Left renal cortex interstitium (tissue), 4 donors: ENCODE measurements around the gene NEDD8. TPM values are rescaled to one million over a fixed set of nuclear protein-coding genes. Genes with fewer than 3 reads are reported as not detected.

Source experiments
- DNase-seq, 4 donors: peaks; one replicate each; pipeline ENCODE4 v3.0.0-alpha.2; 2013; ENCODE audit warnings: low read depth in 4 of 4, low spot score in 2 of 4, missing footprints in 1 of 4
- polyA plus RNA-seq, 4 donors: library from polyadenylated mRNA; unstranded; fragments of 120-200 nt; gene quantifications; one replicate each; pipeline ENCODE4 v1.2.1, GENCODE V29; 2013; ENCODE audit not compliant: insufficient read length in 4 of 4

Gene NEDD8
- polyA plus RNA-seq, 4 donors = 206 to 248 (median 222) TPM

GRCh38 chr14:24182110-24182882, 49.9 kb downstream of the NEDD8 start:
- DNase-seq = no peak

GRCh38 chr14:24181371-24182077, 50.6 kb downstream of the NEDD8 start:
- no peak for DNase-seq

DNA sequence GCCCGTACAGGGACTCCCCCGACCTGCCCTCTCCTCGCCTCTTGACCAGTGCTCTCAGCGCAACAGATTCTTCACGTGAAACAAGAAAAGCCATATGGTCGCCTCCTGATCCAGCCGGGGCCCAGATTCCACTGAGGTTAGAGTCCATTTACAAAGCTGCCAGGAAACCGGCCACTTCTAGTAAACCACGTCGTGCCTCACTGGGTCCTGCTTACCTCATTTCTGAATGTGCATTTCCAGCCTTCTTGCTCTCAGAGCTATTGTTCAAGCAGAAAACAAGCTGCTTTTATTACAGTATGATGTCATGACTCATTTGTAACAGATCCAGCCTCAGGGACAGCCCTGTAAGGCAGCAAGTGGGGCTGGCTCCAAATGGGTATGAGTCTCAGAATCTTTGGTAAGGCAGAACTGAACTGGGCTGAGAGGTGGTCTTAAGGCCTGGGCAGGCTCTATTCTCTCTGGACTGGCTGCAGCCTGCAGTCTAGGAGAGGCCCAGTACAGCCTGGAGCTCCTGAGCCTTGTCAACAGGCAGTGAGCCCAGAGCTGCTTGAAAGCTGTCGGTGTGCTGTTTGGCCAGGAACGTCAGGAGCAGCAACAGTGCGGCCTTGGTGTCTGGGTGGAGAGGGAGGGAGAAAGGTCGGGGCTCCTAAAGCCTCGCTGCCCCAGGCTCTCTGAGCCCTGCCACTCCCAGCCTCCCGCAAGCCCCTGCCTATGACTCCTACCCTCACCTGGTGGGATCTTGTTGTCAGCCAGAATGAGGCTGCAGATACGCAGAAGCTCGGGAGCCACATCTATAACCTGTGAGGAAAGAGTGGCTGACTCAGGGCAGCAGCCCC, 52.0 kb downstream of the NEDD8 start:
- no peak for DNase-seq

- DNase-seq = no peak
Measured at GRCh38 chr14:24179294-24179960, 52.7 kb downstream of the NEDD8 start.

- no peak for DNase-seq
Measured at GRCh38 chr14:24178399-24179178, 53.6 kb downstream of the NEDD8 start.

GRCh38 chr14:24177891-24178290, 54.3 kb downstream of the NEDD8 start:
- no peak for DNase-seq

DNA sequence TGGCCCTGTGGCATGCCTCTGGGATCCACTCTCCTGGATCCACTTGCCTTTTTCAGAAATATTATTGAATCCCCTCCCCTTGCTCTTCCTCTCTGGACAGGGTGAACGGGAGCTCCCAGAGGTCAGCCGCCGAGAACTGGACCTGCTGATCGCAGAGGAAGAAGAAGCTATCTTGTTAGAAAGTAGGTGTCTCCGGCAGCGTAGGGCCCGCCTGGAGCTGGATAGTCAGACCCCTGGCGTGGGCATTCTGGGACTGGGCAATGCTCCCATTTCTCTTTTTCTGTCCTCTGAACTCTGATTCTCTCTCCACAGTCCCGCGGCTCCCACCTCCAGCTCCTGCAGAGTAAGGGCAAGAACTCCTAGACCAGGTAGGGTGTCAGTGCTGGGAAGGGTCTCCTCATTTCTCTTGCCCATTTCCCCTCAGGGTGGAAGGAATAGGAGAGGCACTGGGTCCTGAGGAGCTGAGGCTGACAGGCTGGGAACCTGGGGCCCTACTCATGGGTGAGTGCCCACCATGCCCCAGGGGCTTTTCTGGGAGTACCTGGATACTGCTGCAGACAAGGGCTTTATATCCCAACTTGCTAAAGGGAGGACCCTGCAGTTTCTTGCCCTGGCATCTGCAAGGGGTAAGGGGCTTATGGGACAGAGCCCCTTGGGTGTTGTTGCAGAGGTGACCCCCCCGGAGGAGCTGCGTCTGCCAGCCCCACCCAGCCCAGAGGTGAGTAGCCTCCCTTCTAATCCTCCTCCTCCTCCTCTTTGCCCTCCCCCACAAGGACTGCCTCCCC, 54.9 kb downstream of the NEDD8 start:
- no peak for DNase-seq

DNA sequence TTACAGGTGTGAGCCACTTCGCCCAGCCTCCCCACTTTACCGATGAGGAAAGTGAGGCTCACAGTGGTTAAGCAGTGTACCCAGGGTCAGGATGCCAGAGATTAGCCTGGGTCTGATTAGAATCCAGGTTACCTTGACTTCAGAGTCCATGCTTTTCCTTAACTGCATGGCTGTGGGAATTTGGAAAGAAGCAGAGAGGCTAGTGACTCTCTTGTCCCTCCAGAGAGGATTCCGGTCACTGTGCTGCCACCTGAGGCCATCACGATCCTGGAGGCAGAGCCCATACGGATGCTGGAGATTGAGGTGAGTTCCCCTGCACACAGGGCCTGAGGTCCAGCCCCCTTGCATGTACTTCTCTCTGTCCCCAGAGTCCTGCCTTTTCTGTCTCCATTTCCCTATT, 55.6 kb downstream of the NEDD8 start:
- no peak for DNase-seq

DNA sequence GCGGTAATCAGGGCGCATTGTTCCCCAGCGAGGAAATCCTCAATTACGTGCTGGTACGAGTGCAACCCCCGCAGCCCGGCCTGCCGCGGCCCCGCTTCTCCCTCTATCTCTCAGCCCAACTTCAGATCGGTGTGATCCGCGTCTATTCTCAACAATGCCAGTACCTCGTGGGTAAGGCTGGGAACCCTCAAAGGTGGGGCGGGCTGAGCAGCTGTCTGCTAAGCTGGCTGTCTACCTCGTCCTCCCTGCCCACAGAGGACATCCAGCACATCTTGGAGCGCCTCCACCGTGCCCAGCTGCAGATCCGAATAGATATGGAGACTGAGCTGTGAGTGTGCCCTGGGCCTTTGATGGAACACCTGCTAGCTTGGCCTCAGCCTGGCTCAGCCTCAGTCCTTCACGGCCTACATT, 59.3 kb downstream of the NEDD8 start:
- no peak for DNase-seq

DNA sequence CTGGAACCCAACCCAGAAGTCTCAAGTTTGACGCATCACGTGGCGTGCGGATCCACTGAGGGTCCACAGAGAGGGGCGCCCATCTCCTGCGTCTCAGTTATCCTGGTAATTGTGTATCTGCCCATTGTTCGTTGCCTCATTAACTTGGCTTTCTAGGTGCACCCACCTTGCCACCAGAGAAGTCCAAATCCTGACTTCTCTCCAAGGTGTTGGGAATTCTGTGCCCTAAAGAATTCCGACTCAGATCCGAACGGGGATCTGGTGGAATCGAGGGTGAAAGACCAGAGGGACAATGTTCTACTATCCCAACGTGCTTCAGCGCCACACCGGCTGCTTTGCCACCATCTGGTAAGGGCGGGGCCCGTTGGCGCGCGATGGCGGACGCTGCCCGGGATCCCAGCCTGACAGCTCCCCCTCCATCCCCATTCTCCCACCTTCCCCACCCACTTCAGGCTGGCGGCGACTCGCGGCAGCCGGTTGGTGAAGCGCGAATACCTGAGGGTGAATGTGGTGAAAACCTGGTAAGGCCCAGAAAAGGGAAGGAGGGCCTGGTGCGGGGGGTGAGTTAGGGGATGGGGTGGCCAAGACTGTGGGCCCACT, 59.8 kb downstream of the NEDD8 start:
- no peak for DNase-seq

DNA sequence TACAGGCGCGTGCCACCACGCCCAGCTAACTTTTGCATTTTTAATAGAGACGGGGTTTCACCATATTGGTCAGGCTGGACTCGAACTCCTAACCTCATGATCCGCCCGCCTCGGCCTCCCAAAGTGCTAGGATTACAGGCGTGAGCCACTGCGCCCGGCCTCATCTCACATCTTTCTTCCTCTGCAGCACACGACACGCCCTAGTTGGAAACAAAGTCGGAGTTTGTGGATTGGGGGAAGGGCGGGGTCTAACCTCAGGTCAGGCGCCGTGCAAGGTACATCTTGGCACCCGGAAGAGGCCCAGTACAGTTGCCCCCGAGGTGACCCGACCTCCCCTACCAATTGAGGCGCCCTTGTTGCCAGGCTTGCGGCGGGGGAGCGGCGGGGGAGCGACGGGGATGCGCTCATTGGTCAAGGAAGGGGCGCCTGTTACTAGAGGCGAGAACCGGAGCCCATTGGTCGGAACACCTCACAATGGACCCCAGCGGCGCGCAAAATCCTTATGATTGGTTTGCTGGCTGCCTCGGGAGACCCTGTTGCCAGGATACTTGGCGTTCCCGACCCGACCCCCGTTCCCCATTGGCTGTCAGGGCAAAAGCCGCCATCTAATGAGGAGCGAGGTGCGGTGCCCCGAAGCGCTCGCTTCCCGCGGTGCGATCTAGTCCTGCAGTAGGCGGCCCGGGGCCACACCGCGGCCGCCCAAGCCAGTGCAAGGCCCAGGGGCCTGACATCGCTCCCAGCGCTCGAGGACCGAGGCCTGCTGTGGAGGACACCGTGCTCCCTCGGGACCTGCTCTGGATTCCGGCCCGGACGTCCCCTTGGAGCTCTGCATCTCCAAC, 60.5 kb downstream of the NEDD8 start, which contains the start of gene REC8:
REC8 (plus strand) TSS at position 659 of the 839 bp plus-strand sequence. CDS start 473 bp downstream, outside the sequence.
- peak; percentile 77 to 92 (median 81) for DNase-seq

DNA sequence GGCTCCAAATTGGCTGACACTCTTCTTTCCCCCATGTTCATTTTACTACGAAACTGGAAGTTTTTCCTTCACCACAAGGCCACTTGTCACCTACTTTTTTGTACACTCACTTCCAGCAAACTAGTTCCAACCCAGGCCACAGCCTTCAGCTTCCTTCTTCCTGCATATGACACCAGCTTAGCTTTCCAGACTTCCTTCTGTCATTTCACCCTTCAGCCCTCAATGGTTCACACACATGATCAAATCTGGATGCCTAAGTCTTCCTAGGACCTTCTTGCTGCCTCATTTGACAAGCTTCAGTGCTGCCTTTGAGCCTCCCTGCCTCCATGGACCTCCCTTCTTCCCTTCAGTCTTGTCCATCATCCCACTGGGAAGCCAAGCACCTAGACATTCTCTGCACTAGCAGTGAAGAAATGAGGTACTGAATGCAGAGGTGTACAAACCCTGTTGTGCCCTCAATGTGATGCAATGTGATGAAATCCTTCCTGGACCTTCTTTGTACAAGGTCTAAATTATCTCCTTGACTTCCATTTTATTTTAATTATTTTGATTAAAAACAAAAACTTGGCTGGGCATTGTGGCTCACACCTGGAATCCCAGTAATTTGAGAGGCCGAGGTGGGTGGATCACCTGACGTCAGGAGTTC, 64.6 kb downstream of the NEDD8 start:
- DNase-seq = no peak

Other genes with a start within 250 kb of the NEDD8 start
- 10 to 100 TPM; 28.4 to 43.5 (median 36.9) TPM for gene DHRS4L2, start 243.4 kb downstream of the NEDD8 start, polyA plus RNA-seq
- 1 to 10 TPM; 1.3 to 2.4 (median 1.7) TPM for gene CARMIL3, start 180.4 kb downstream of the NEDD8 start, polyA plus RNA-seq
- gene CPNE6, start 160.8 kb downstream of the NEDD8 start, polyA plus RNA-seq = under 1 TPM in 1 of 4 donors, not detected in 3; 0.11 TPM
- gene PCK2, start 138.1 kb downstream of the NEDD8 start, polyA plus RNA-seq = 10 to 100 TPM; 28.6 to 35.6 (median 30.8) TPM
- gene DCAF11, start 117.6 kb downstream of the NEDD8 start, polyA plus RNA-seq = 10 to 100 TPM; 77.2 to 88.6 (median 83.0) TPM
- 1 to 10 TPM; 2.2 to 5.2 (median 3.0) TPM for gene NRL, start 117.4 kb downstream of the NEDD8 start, polyA plus RNA-seq
- gene FITM1, start 101.7 kb downstream of the NEDD8 start, polyA plus RNA-seq = 1 to 10 TPM in 3 of 4 donors, under 1 TPM in 1; 0.48 to 2.2 (median 1.3) TPM
- gene PSME1, start 96.2 kb downstream of the NEDD8 start, polyA plus RNA-seq = 100 to 1,000 TPM; 185 to 235 (median 203) TPM
- gene EMC9, start 90.8 kb downstream of the NEDD8 start, polyA plus RNA-seq = 10 to 100 TPM; 12.3 to 29.3 (median 22.3) TPM
- 100 to 1,000 TPM; 150 to 177 (median 159) TPM for gene PSME2, start 85.8 kb downstream of the NEDD8 start, polyA plus RNA-seq
- gene RNF31, start 84.9 kb downstream of the NEDD8 start, polyA plus RNA-seq = 10 to 100 TPM; 43.6 to 60.2 (median 57.7) TPM
- gene IRF9, start 71.1 kb downstream of the NEDD8 start, polyA plus RNA-seq = 10 to 100 TPM; 52.3 to 68.0 (median 59.7) TPM
- gene REC8, start 60.3 kb downstream of the NEDD8 start, polyA plus RNA-seq = 10 to 100 TPM; 46.0 to 93.7 (median 68.0) TPM
- gene IPO4, start 43.6 kb downstream of the NEDD8 start, polyA plus RNA-seq = 10 to 100 TPM; 32.7 to 40.9 (median 37.0) TPM
- 10 to 100 TPM; 31.9 to 52.0 (median 43.9) TPM for gene TM9SF1, start 36.9 kb downstream of the NEDD8 start, polyA plus RNA-seq
- 10 to 100 TPM in 2 of 4 donors, 1 to 10 TPM in 2; 3.1 to 13.9 (median 7.2) TPM for gene TSSK4, start 26.7 kb downstream of the NEDD8 start, polyA plus RNA-seq
- gene CHMP4A, start 18.9 kb downstream of the NEDD8 start, polyA plus RNA-seq = 10 to 100 TPM; 43.3 to 76.6 (median 53.2) TPM
- 10 to 100 TPM; 10.2 to 18.0 (median 12.1) TPM for gene MDP1, start 16.3 kb downstream of the NEDD8 start, polyA plus RNA-seq
- gene GMPR2, start 562 bp upstream of the NEDD8 start, polyA plus RNA-seq = 100 to 1,000 TPM; 106 to 121 (median 117) TPM
- 10 to 100 TPM; 54.2 to 64.5 (median 57.8) TPM for gene TINF2, start 10.3 kb upstream of the NEDD8 start, polyA plus RNA-seq
- 1 to 10 TPM in 3 of 4 donors, under 1 TPM in 1; 0.92 to 4.5 (median 2.5) TPM for gene TGM1, start 30.8 kb upstream of the NEDD8 start, polyA plus RNA-seq
- 10 to 100 TPM; 18.0 to 31.1 (median 20.8) TPM for gene RABGGTA, start 39.2 kb upstream of the NEDD8 start, polyA plus RNA-seq
- gene DHRS1, start 67.4 kb upstream of the NEDD8 start, polyA plus RNA-seq = 10 to 100 TPM; 41.0 to 52.5 (median 49.9) TPM
- 10 to 100 TPM; 24.1 to 29.0 (median 26.9) TPM for gene NOP9, start 67.5 kb upstream of the NEDD8 start, polyA plus RNA-seq
- 10 to 100 TPM; 22.4 to 25.3 (median 23.9) TPM for gene CIDEB, start 75.6 kb upstream of the NEDD8 start, polyA plus RNA-seq
- 1 to 10 TPM; 1.6 to 5.6 (median 2.9) TPM for gene LTB4R2, start 77.8 kb upstream of the NEDD8 start, polyA plus RNA-seq
- gene LTB4R, start 79.1 kb upstream of the NEDD8 start, polyA plus RNA-seq = 1 to 10 TPM; 2.2 to 7.3 (median 5.0) TPM
- gene ADCY4, start 102.7 kb upstream of the NEDD8 start, polyA plus RNA-seq = 10 to 100 TPM; 15.8 to 26.6 (median 21.4) TPM
- 1 to 10 TPM; 2.6 to 4.4 (median 3.5) TPM for gene RIPK3, start 107.6 kb upstream of the NEDD8 start, polyA plus RNA-seq
- 10 to 100 TPM; 49.8 to 95.6 (median 72.3) TPM for gene NFATC4, start 135.8 kb upstream of the NEDD8 start, polyA plus RNA-seq
- 10 to 100 TPM; 47.9 to 53.0 (median 49.6) TPM for gene NYNRIN, start 166.6 kb upstream of the NEDD8 start, polyA plus RNA-seq
- 1 to 10 TPM; 2.7 to 3.8 (median 3.2) TPM for gene CBLN3, start 197.3 kb upstream of the NEDD8 start, polyA plus RNA-seq
- gene KHNYN, start 197.6 kb upstream of the NEDD8 start, polyA plus RNA-seq = 10 to 100 TPM; 39.5 to 53.7 (median 46.6) TPM
- gene SDR39U1, start 210.4 kb upstream of the NEDD8 start, polyA plus RNA-seq = 10 to 100 TPM; 49.6 to 92.1 (median 72.5) TPM